H9 (cell line): ENCODE measurements around the gene AVPR2. TPM values are rescaled to one million over a fixed set of nuclear protein-coding genes. Genes with fewer than 3 reads are reported as not detected.

Experiments used
- DNase-seq: peaks from one replicate; pipeline ENCODE4 v3.0.0-alpha.2; 2017
- H2AFZ ChIP-seq: one replicate; pipeline ENCODE4 v1.6.1; 2013; ENCODE audit warnings: mild to moderate bottlenecking, low read length, control low read depth, moderate library complexity
- H2AK5ac ChIP-seq: 2 replicates; pipeline ENCODE4 v1.6.1; 2013; ENCODE audit warnings: low read length, control low read depth, mixed read lengths; ENCODE audit not compliant: insufficient read length
- H2BK120ac ChIP-seq: one replicate; pipeline ENCODE4 v1.6.1; 2013; ENCODE audit warnings: low read depth, mild to moderate bottlenecking, low read length, control low read depth, inconsistent platforms; ENCODE audit not compliant: poor library complexity, severe bottlenecking
- H2BK12ac ChIP-seq: 2 replicates; pipeline ENCODE4 v1.6.1; 2013; ENCODE audit warnings: low read length, control low read depth, mixed read lengths, low read depth; ENCODE audit not compliant: insufficient read length
- H2BK15ac ChIP-seq: 2 replicates; pipeline ENCODE4 v1.6.1; 2013; ENCODE audit warnings: low read depth, low read length, control low read depth
- H2BK20ac ChIP-seq: one replicate; pipeline ENCODE4 v1.6.1; 2013; ENCODE audit warnings: low read depth, mild to moderate bottlenecking, low read length, control low read depth, inconsistent platforms; ENCODE audit not compliant: poor library complexity, severe bottlenecking
- H2BK5ac ChIP-seq: 2 replicates; pipeline ENCODE4 v1.6.1; 2013; ENCODE audit warnings: low read length, control low read depth, mixed read lengths; ENCODE audit not compliant: insufficient read length
- H3K14ac ChIP-seq: 2 replicates; pipeline ENCODE4 v1.6.1; 2013; ENCODE audit warnings: low read length, control low read depth; ENCODE audit not compliant: insufficient read depth
- H3K18ac ChIP-seq: 2 replicates; pipeline ENCODE4 v1.6.1; 2013; ENCODE audit warnings: low read depth, mild to moderate bottlenecking, mixed read lengths, low read length, control low read depth; ENCODE audit not compliant: insufficient read length
- H3K23ac ChIP-seq: 2 replicates; pipeline ENCODE4 v1.6.1; 2013; ENCODE audit warnings: low read length, control low read depth, mixed read lengths, low read depth; ENCODE audit not compliant: insufficient read length
- H3K23me2 ChIP-seq: 2 replicates; pipeline ENCODE4 v1.6.1; 2013; ENCODE audit warnings: low read depth, mild to moderate bottlenecking, mixed read lengths, low read length, control low read depth; ENCODE audit not compliant: insufficient read length, poor library complexity, severe bottlenecking
- H3K27ac ChIP-seq: 2 replicates; pipeline ENCODE4 v1.5.1; 2013; ENCODE audit warnings: low read length, control low read depth, mixed read lengths, low read depth; ENCODE audit not compliant: insufficient read length
- H3K27me3 ChIP-seq: 2 replicates; pipeline ENCODE4 v1.6.1; 2013; ENCODE audit warnings: low read length, control low read depth, inconsistent platforms; ENCODE audit not compliant: insufficient read depth
- H3K4ac ChIP-seq: 2 replicates; pipeline ENCODE4 v1.6.1; 2013; ENCODE audit warnings: low read depth, mild to moderate bottlenecking, control low read depth, inconsistent platforms, low read length, moderate library complexity
- H3K4me1 ChIP-seq: 2 replicates; pipeline ENCODE4 v1.6.1; 2013; ENCODE audit warnings: low read length, control low read depth, inconsistent platforms; ENCODE audit not compliant: insufficient read depth
- H3K4me2 ChIP-seq: 2 replicates; pipeline ENCODE4 v1.6.1; 2013; ENCODE audit warnings: low read length, control low read depth, mixed read lengths; ENCODE audit not compliant: insufficient read length, insufficient read depth
- H3K56ac ChIP-seq: 2 replicates; pipeline ENCODE4 v1.6.1; 2013; ENCODE audit warnings: low read depth, mild to moderate bottlenecking, mixed read lengths, low read length, control low read depth; ENCODE audit not compliant: insufficient read length
- H3K79me1 ChIP-seq: 2 replicates; pipeline ENCODE4 v1.6.1; 2013; ENCODE audit warnings: low read depth, mild to moderate bottlenecking, moderate library complexity, low read length, control low read depth, inconsistent platforms; ENCODE audit not compliant: insufficient read depth, poor library complexity, severe bottlenecking
- H3K79me2 ChIP-seq: 2 replicates; pipeline ENCODE4 v1.6.1; 2013; ENCODE audit warnings: low read length, control low read depth, inconsistent platforms; ENCODE audit not compliant: insufficient read depth
- H3K9ac ChIP-seq: 2 replicates; pipeline ENCODE4 v1.6.1; 2013; ENCODE audit warnings: low read length, control low read depth, mixed read lengths; ENCODE audit not compliant: insufficient read length; ENCODE audit errors: extremely low read depth
- H3K9me3 ChIP-seq: one replicate; pipeline ENCODE4 v1.6.1; 2013; ENCODE audit warnings: low read depth, low read length, inconsistent platforms; ENCODE audit not compliant: control insufficient read depth
- H3T11ph ChIP-seq: one replicate; pipeline ENCODE4 v1.6.1; 2013; ENCODE audit warnings: mild to moderate bottlenecking, low read length, control low read depth, inconsistent platforms
- H4K20me1 ChIP-seq: one replicate; pipeline ENCODE4 v1.6.1; 2013; ENCODE audit not compliant: control insufficient read depth, insufficient read length, insufficient read depth
- H4K5ac ChIP-seq: 2 replicates; pipeline ENCODE4 v1.6.1; 2013; ENCODE audit warnings: low read depth, mild to moderate bottlenecking, mixed read lengths, low read length, control low read depth; ENCODE audit not compliant: insufficient read length
- H4K8ac ChIP-seq: replicated peaks from 2 replicates; pipeline ENCODE4 v1.6.1; 2013; ENCODE audit warnings: low read length, control low read depth, mixed read lengths, low read depth; ENCODE audit not compliant: insufficient read length
- H4K91ac ChIP-seq: 2 replicates; pipeline ENCODE4 v1.6.1; 2013; ENCODE audit warnings: low read depth, mild to moderate bottlenecking, moderate library complexity, mixed read lengths, low read length, control low read depth; ENCODE audit not compliant: insufficient read length
- H3K27ac Mint-ChIP-seq, 3 experiments: 2 replicates in 2 of 3; 3 replicates in 1 of 3; pipeline ENCODE4 v1.8.0; 2020 to 2021; ENCODE audit warnings: mixed read lengths in 3 of 3, mild to moderate bottlenecking in 1 of 3, moderate library complexity in 1 of 3
- H3K27me3 Mint-ChIP-seq: 2 replicates; pipeline ENCODE4 v1.8.0; 2021; ENCODE audit warnings: low read depth, mild to moderate bottlenecking, moderate library complexity, mixed read lengths
- H3K36me3 Mint-ChIP-seq, 3 experiments: 2 replicates in 2 of 3; 3 replicates in 1 of 3; pipeline ENCODE4 v1.8.0; 2020 to 2021; ENCODE audit warnings: low read depth in 3 of 3, mixed read lengths in 3 of 3; ENCODE audit not compliant: insufficient read depth in 1 of 3
- H3K4me1 Mint-ChIP-seq, 2 experiments: 2 replicates each; pipeline ENCODE4 v1.8.0; 2020; ENCODE audit warnings: mixed read lengths in 2 of 2
- H3K4me3 Mint-ChIP-seq, 2 experiments: 2 replicates in 1 of 2; 3 replicates in 1 of 2; pipeline ENCODE4 v1.8.0; 2020 to 2021; ENCODE audit warnings: mild to moderate bottlenecking in 2 of 2, mixed read lengths in 2 of 2, moderate library complexity in 1 of 2
- H3K9me3 Mint-ChIP-seq, 2 experiments: 2 replicates in 1 of 2; 3 replicates in 1 of 2; pipeline ENCODE4 v1.8.0; 2020; ENCODE audit warnings: mild to moderate bottlenecking in 2 of 2, mixed read lengths in 2 of 2, moderate library complexity in 1 of 2
- WGBS: extraction: QIAGEN DNeasy Blood & Tissue Kit; methylation state at CpG from one replicate; pipeline ENCODE4 v1.1.7; 2013; ENCODE audit warnings: missing lambda C conversion rate, low lambda C conversion rate, mixed read lengths; ENCODE audit not compliant: insufficient read length; ENCODE audit errors: extremely low coverage; 5-methylcytosine and 5-hydroxymethylcytosine counted together
- total RNA-seq: library from RNA; stranded (reverse); gene quantifications from 2 replicates; pipeline ENCODE4 v1.2.1, GENCODE V29; 2021
- TF ChIP-seq, protein P1 (sequence below): fragments of 200-600 bp; sonication (generic); conservative IDR thresholded peaks from 3 replicates; pipeline ENCODE4 v1.8.0; 2021; ENCODE audit warnings: antibody characterized with exemption, mild to moderate bottlenecking

Gene AVPR2
- total RNA-seq, 1 experiment from 2014 or later = not detected

DNA sequence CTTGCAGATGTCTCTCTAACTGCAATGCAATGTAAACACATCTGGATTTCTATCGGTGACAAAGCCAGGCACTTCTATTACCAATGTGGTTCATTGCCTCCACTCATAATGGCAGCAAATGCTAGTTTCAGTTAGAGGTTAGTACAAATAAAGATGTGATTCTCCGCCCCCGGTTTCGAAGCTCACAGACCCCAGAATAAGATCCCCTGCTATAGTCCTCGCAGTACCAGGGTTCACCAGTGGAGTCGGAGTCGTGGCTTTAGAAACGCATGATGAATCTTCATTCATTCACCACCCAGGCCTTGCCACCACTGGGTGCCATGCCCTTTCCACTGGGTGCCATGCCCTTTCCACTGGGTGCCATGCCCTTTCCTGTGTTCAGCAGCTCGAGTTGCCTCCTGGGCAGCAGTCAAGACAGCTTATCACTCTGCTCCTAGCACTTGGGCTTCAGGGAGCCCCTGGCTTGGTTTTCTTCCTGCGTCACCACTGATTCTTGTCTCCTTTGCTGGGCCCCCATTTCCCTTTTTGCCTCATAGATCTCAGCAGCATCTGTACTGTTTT lies 33.8 kb downstream of the AVPR2 start:
- H3T11ph ChIP-seq = no peak overlapping the region
- H4K8ac ChIP-seq = no peak overlapping the region
- peaks cover 12 to 28% of the 10 kb centered on the region in 2 experiments; a peak in 3 of 4 replicates for H3K4me1 Mint-ChIP-seq
- no peak overlapping the region for H3K4me2 ChIP-seq
- TF ChIP-seq, protein P1, sequence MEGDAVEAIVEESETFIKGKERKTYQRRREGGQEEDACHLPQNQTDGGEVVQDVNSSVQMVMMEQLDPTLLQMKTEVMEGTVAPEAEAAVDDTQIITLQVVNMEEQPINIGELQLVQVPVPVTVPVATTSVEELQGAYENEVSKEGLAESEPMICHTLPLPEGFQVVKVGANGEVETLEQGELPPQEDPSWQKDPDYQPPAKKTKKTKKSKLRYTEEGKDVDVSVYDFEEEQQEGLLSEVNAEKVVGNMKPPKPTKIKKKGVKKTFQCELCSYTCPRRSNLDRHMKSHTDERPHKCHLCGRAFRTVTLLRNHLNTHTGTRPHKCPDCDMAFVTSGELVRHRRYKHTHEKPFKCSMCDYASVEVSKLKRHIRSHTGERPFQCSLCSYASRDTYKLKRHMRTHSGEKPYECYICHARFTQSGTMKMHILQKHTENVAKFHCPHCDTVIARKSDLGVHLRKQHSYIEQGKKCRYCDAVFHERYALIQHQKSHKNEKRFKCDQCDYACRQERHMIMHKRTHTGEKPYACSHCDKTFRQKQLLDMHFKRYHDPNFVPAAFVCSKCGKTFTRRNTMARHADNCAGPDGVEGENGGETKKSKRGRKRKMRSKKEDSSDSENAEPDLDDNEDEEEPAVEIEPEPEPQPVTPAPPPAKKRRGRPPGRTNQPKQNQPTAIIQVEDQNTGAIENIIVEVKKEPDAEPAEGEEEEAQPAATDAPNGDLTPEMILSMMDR = no peak
- no peak overlapping the region for H3K4ac ChIP-seq
- H2BK12ac ChIP-seq = no peak overlapping the region
- H2AK5ac ChIP-seq = no peak overlapping the region
- peaks cover 51 to 57% of the 10 kb centered on the region in 2 experiments for H3K9me3 Mint-ChIP-seq
- H4K20me1 ChIP-seq = no peaks in the 10 kb centered on the region
- H2BK20ac ChIP-seq = no peak overlapping the region
- H3K23ac ChIP-seq = no peak overlapping the region
- H3K4me3 Mint-ChIP-seq = no peak overlapping the region
- no peaks in the 10 kb centered on the region for H3K79me1 ChIP-seq
- no peaks in the 10 kb centered on the region for H3K27me3 ChIP-seq
- H3K18ac ChIP-seq = no peak overlapping the region
- H3K23me2 ChIP-seq = peaks cover 7% of the 10 kb centered on the region
- no peak overlapping the region for H3K27ac Mint-ChIP-seq
- H2AFZ ChIP-seq = no peak overlapping the region
- no peak overlapping the region for H3K56ac ChIP-seq
- no peak for DNase-seq
- no peaks in the 10 kb centered on the region; the same call in 1 of the 2 replicates for H3K79me2 ChIP-seq
- H3K36me3 Mint-ChIP-seq = peaks cover 8 to 20% (median 10%) of the 10 kb centered on the region in 3 experiments; a peak in 6 of 7 replicates
- H4K91ac ChIP-seq = no peak overlapping the region
- no peak overlapping the region for H3K14ac ChIP-seq
- H2BK15ac ChIP-seq = no peak overlapping the region
- no peak overlapping the region for H2BK5ac ChIP-seq
- peaks cover 4% of the 10 kb centered on the region for H3K9me3 ChIP-seq
- no peak overlapping the region for H4K5ac ChIP-seq
- H3K27me3 Mint-ChIP-seq = no peaks in the 10 kb centered on the region
- H3K4me1 ChIP-seq = no peaks in the 10 kb centered on the region
- no CpG with 5 or more reads among the region's 10 CpGs for WGBS
- no peak overlapping the region for H3K27ac ChIP-seq
- no peak overlapping the region for H2BK120ac ChIP-seq
- H3K9ac ChIP-seq = no peak overlapping the region
